HFFc6 (cell line): ENCODE data around the gene ZNF664. TPM values are rescaled to one million over a fixed set of nuclear protein-coding genes. Genes with fewer than 3 reads are reported as not detected.

ENCODE experiments used
- DNase-seq: peaks from one replicate; pipeline ENCODE4 v3.0.0-alpha.2; 2018
- H3K27ac Mint-ChIP-seq: 2 replicates; pipeline ENCODE4 v1.8.0; 2020; ENCODE audit warnings: mild to moderate bottlenecking, mixed read lengths
- H3K27me3 Mint-ChIP-seq: 2 replicates; pipeline ENCODE4 v1.8.0; 2021; ENCODE audit warnings: mild to moderate bottlenecking, moderate library complexity, mixed read lengths; ENCODE audit not compliant: insufficient read depth
- H3K36me3 Mint-ChIP-seq: 2 replicates; pipeline ENCODE4 v1.8.0; 2021; ENCODE audit warnings: low read depth, mixed read lengths
- H3K4me1 Mint-ChIP-seq: 2 replicates; pipeline ENCODE4 v1.8.0; 2020; ENCODE audit warnings: low read depth, mixed read lengths
- H3K4me3 Mint-ChIP-seq: 2 replicates; pipeline ENCODE4 v1.8.0; 2020; ENCODE audit warnings: mild to moderate bottlenecking, moderate library complexity, mixed read lengths
- H3K9me3 Mint-ChIP-seq: 2 replicates; pipeline ENCODE4 v1.8.0; 2020; ENCODE audit warnings: mild to moderate bottlenecking, mixed read lengths
- CTCF ChIP-seq: fragments of 200-600 bp; sonication (generic); IDR thresholded peaks from 2 replicates; pipeline ENCODE4 v1.5.0; 2021; ENCODE audit warnings: antibody characterized with exemption, mild to moderate bottlenecking
- total RNA-seq, 6 experiments: library from RNA; stranded (reverse); fragmentation: NEBNext Ultra II Directional; extraction: Animal tissue kit (Norgen Biotek cat#: 25700); gene quantifications; 2 replicates in 1 of 6; 3 replicates in 5 of 6; pipeline ENCODE4 v1.2.3, GENCODE V29; 2021

ZNF664 gene
- total RNA-seq, 6 experiments from 2014 or later: 49.1 to 55.2 (median 53.4) TPM

DNA sequence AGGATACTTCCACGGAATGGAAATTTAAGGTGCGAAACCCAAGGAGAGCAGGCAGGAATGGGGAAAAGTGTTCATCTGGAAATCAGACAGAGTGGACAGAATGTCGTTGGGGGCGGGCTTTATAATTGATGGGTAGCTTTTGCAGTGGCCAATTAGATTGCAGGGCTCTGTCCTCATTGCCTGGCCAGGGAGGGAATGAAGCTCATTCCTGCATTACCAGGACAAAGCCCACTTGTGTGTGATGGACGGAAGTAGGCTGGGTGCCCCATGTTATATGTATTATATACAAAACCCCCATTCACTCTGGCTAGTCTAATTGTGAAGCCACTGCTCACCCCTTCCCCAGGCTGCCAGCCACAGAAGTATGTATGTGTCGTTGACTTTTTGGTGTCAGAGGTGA lies 23.6 kb downstream of the ZNF664 start:
- H3K27me3 Mint-ChIP-seq: no peaks in the 10 kb centered on the region
- H3K27ac Mint-ChIP-seq: no peak overlapping the region
- H3K36me3 Mint-ChIP-seq: peaks cover 21% of the 10 kb centered on the region
- H3K4me3 Mint-ChIP-seq: no peak overlapping the region
- no peaks in the 10 kb centered on the region for H3K9me3 Mint-ChIP-seq
- TF ChIP-seq CTCF: no peak
- H3K4me1 Mint-ChIP-seq: peaks cover 59% of the 10 kb centered on the region
- no peak for DNase-seq

DNA sequence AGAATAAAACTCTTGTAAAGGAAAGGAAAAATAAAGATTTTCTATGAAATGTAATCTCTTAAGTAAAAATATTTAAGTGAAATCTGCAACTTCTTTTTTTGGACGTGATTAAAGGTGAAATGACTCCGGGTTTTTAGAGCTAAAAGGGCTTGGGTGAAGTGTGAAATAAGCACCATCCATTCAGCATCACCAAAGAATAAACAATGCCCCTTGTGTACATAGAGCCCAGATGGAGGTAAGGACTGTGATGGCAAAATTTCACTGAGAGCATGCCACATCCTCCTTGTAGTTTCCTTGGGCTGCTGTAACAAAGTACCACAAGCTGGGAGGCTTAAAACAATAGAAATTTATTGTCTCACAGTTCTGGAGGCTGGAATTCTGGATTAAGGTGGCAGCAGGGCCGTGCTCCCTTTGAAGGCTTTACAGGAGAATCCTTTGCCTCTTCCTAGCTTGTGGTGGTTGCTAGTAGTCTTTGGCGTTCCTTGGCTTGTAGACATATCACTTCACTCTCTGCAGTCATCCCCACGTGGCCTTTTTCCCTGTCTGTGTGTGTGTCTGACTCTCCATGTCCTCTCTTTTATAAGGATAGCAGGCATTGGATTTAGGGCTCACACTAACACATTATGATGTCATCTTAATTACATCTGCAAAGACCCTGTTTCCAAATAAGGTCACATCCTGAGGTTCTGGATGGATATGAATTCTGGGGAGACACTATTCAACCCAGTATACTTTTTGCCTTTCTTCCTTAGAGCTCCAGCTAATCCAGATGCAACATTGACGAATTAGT lies 24.2 kb downstream of the ZNF664 start:
- DNase-seq: no peak
- Mint-ChIP-seq H3K27ac (no peak overlapping the region), H3K4me1 (peaks cover 52% of the 10 kb centered on the region), H3K4me3 (no peak overlapping the region), H3K27me3 (no peaks in the 10 kb centered on the region), H3K9me3 (no peaks in the 10 kb centered on the region), H3K36me3 (peaks cover 21% of the 10 kb centered on the region)
- no peak for TF ChIP-seq CTCF

GRCh38 chr12:123997908-123998307 lies 24.9 kb downstream of the ZNF664 start:
- no peaks in the 10 kb centered on the region for H3K27me3 Mint-ChIP-seq
- no peak overlapping the region for H3K27ac Mint-ChIP-seq
- H3K36me3 Mint-ChIP-seq: peaks cover 21% of the 10 kb centered on the region
- DNase-seq: no peak
- peaks cover 52% of the 10 kb centered on the region for H3K4me1 Mint-ChIP-seq
- H3K4me3 Mint-ChIP-seq: no peak overlapping the region
- TF ChIP-seq CTCF: no peak
- H3K9me3 Mint-ChIP-seq: no peaks in the 10 kb centered on the region

GRCh38 chr12:123998344-123998990 lies 25.5 kb downstream of the ZNF664 start:
- H3K4me1 Mint-ChIP-seq: peaks cover 51% of the 10 kb centered on the region
- no peaks in the 10 kb centered on the region for H3K27me3 Mint-ChIP-seq
- no peak overlapping the region for H3K4me3 Mint-ChIP-seq
- H3K27ac Mint-ChIP-seq: no peak overlapping the region
- peaks cover 21% of the 10 kb centered on the region for H3K36me3 Mint-ChIP-seq
- H3K9me3 Mint-ChIP-seq: no peaks in the 10 kb centered on the region
- DNase-seq: no peak
- no peak for TF ChIP-seq CTCF

- TF ChIP-seq CTCF: no peak
- H3K36me3 Mint-ChIP-seq: peaks cover 17% of the 10 kb centered on the region
- H3K9me3 Mint-ChIP-seq: no peaks in the 10 kb centered on the region
- peak overlapping the region; percentile 18; the same call in 1 of the 2 replicates for H3K27ac Mint-ChIP-seq
- H3K4me1 Mint-ChIP-seq: peaks cover 47% of the 10 kb centered on the region
- no peak overlapping the region for H3K4me3 Mint-ChIP-seq
- peak; percentile 22 for DNase-seq
- no peaks in the 10 kb centered on the region for H3K27me3 Mint-ChIP-seq
Measured at GRCh38 chr12:123998991-123999359, 26.0 kb downstream of the ZNF664 start.
